ENCODE data around the gene THRB. TPM values are rescaled to one million over a fixed set of nuclear protein-coding genes. Genes with fewer than 3 reads are reported as not detected.

THRB gene
- total and polyA plus RNA-seq, 9 of the 15 experiments (the other 6 are each of a cell fraction or from before 2014, with no cell fraction given): 1.7 to 14.9 (median 6.9) TPM

- TF ChIP-seq ZBTB11 (CRISPR knock-in tag; IDR thresholded peaks at IDR 0.05) (no peak), ELF4 (CRISPR knock-in tag; IDR thresholded peaks at IDR 0.05) (0 out of 2 replicates have a peak, but pooled peaks have one; percentile 62), FOXP4 (CRISPR knock-in tag; IDR thresholded peaks at IDR 0.05; ENCODE audit: borderline replicate concordance) (no peak), ZNF57 (CRISPR knock-in tag; IDR thresholded peaks at IDR 0.05) (no peak), ZNF274 (IDR thresholded peaks at IDR 0.05; ENCODE audit: borderline replicate concordance, low read depth, low read length) (no peak), NFE2L1 (tag; IDR thresholded peaks at IDR 0.05; ENCODE audit: borderline replicate concordance, low read depth) (no peak), POLR2AphosphoS5 (IDR thresholded peaks at IDR 0.05; ENCODE audit: control insufficient read depth, insufficient read depth, low read depth, low read length) (peak; percentile 66; the same call in 1 of the 2 replicates), ESRRA (IDR thresholded peaks at IDR 0.05; ENCODE audit: borderline replicate concordance, low read depth) (0 out of 2 replicates have a peak, but pooled peaks have one; percentile 38), ZKSCAN8 (CRISPR knock-in tag; IDR thresholded peaks at IDR 0.05) (no peak), HIVEP1 (CRISPR knock-in tag; IDR thresholded peaks at IDR 0.05) (no peak), ZNF518B (CRISPR knock-in tag; IDR thresholded peaks at IDR 0.05) (no peak), ZNF263 (CRISPR knock-in tag; IDR thresholded peaks at IDR 0.05; ENCODE audit: borderline replicate concordance) (peak; percentile 47; the same call in 1 of the 2 replicates), E2F1 (CRISPR knock-in tag; IDR thresholded peaks at IDR 0.05) (no peak), ILF3 (IDR thresholded peaks at IDR 0.05; ENCODE audit: borderline replicate concordance) (no peak), KLF1 (tag; IDR thresholded peaks at IDR 0.05) (no peak), PHF21A (IDR thresholded peaks at IDR 0.05; ENCODE audit: borderline replicate concordance, low read depth) (no peak)
Measured at GRCh38 chr3:24185738-24186384, 308.8 kb downstream of the THRB start (continued).

Measured in K562 (cell line).